ENCODE results near the gene NSUN6.

Gene NSUN6

GRCh38 chr10:18556522-18557147 is 94.8 kb downstream of the NSUN6 start:
- Histone ChIP-seq H3K27ac (ENCODE audit: low read depth, low read length) (no peak overlapping the region), H3K9me3 (ENCODE audit: insufficient read depth, low read depth, low read length) (peaks cover 77% of the 10 kb centered on the region), H3K4me1 (ENCODE audit: insufficient read depth, low read length) (no peaks in the 10 kb centered on the region), H3K27me3 (ENCODE audit: insufficient read depth, low read length) (no peaks in the 10 kb centered on the region), H3K9ac (ENCODE audit: low read depth, low read length) (no peak overlapping the region), H3K36me3 (ENCODE audit: insufficient read depth, low read length) (peaks cover 82% of the 10 kb centered on the region), H3K4me3 (ENCODE audit: low read length) (no peak overlapping the region)
- whole genome bisulfite sequencing, result 93% methylated on average over 3 of the region's 3 CpGs

- Histone ChIP-seq H3K4me3 (ENCODE audit: low read length) (no peak overlapping the region), H3K9ac (ENCODE audit: low read depth, low read length) (no peak overlapping the region), H3K9me3 (ENCODE audit: insufficient read depth, low read depth, low read length) (peaks cover 65% of the 10 kb centered on the region), H3K4me1 (ENCODE audit: insufficient read depth, low read length) (no peaks in the 10 kb centered on the region), H3K27ac (ENCODE audit: low read depth, low read length) (no peak overlapping the region), H3K36me3 (ENCODE audit: insufficient read depth, low read length) (peaks cover 83% of the 10 kb centered on the region), H3K27me3 (ENCODE audit: insufficient read depth, low read length) (no peaks in the 10 kb centered on the region)
- 97% methylated on average over 3 of the region's 3 CpGs for WGBS
Observed at GRCh38 chr10:18554479-18554878, 96.9 kb downstream of the NSUN6 start.

- Histone ChIP-seq H3K9me3 (ENCODE audit: insufficient read depth, low read depth, low read length) (peaks cover 35% of the 10 kb centered on the region), H3K36me3 (ENCODE audit: insufficient read depth, low read length) (peaks cover 63% of the 10 kb centered on the region), H3K27me3 (ENCODE audit: insufficient read depth, low read length) (no peaks in the 10 kb centered on the region), H3K4me3 (ENCODE audit: low read length) (no peak overlapping the region), H3K9ac (ENCODE audit: low read depth, low read length) (no peak overlapping the region), H3K27ac (ENCODE audit: low read depth, low read length) (no peak overlapping the region), H3K4me1 (ENCODE audit: insufficient read depth, low read length) (no peaks in the 10 kb centered on the region)
- WGBS, result 95% methylated on average over 2 of the region's 2 CpGs
Observed at GRCh38 chr10:18551473-18551872, 99.9 kb downstream of the NSUN6 start.

GRCh38 chr10:18549105-18549504 is 102.3 kb downstream of the NSUN6 start:
- H3K9ac ChIP-seq (ENCODE audit: low read depth, low read length), result no peak overlapping the region
- H3K4me3 ChIP-seq (ENCODE audit: low read length), result no peak overlapping the region
- H3K4me1 ChIP-seq (ENCODE audit: insufficient read depth, low read length), result no peaks in the 10 kb centered on the region
- no peak overlapping the region for H3K27ac ChIP-seq (ENCODE audit: low read depth, low read length)
- peaks cover 44% of the 10 kb centered on the region for H3K36me3 ChIP-seq (ENCODE audit: insufficient read depth, low read length)
- 94% methylated on average over 2 of the region's 2 CpGs for WGBS
- H3K9me3 ChIP-seq (ENCODE audit: insufficient read depth, low read depth, low read length), result peaks cover 11% of the 10 kb centered on the region
- H3K27me3 ChIP-seq (ENCODE audit: insufficient read depth, low read length), result no peaks in the 10 kb centered on the region

GRCh38 chr10:18545621-18546305 is 105.6 kb downstream of the NSUN6 start:
- Histone ChIP-seq H3K9ac (ENCODE audit: low read depth, low read length) (no peak overlapping the region), H3K27ac (ENCODE audit: low read depth, low read length) (no peak overlapping the region), H3K27me3 (ENCODE audit: insufficient read depth, low read length) (no peaks in the 10 kb centered on the region), H3K4me1 (ENCODE audit: insufficient read depth, low read length) (no peaks in the 10 kb centered on the region), H3K9me3 (ENCODE audit: insufficient read depth, low read depth, low read length) (no peaks in the 10 kb centered on the region), H3K4me3 (ENCODE audit: low read length) (no peak overlapping the region), H3K36me3 (ENCODE audit: insufficient read depth, low read length) (peaks cover 38% of the 10 kb centered on the region)
- WGBS, result 96% methylated on average over 6 of the region's 7 CpGs

- Histone ChIP-seq H3K36me3 (ENCODE audit: insufficient read depth, low read length) (peaks cover 54% of the 10 kb centered on the region), H3K4me3 (ENCODE audit: low read length) (no peak overlapping the region), H3K9me3 (ENCODE audit: insufficient read depth, low read depth, low read length) (no peaks in the 10 kb centered on the region), H3K9ac (ENCODE audit: low read depth, low read length) (no peak overlapping the region), H3K27ac (ENCODE audit: low read depth, low read length) (no peak overlapping the region), H3K27me3 (ENCODE audit: insufficient read depth, low read length) (no peaks in the 10 kb centered on the region), H3K4me1 (ENCODE audit: insufficient read depth, low read length) (no peaks in the 10 kb centered on the region)
Observed at GRCh38 chr10:18542832-18543231, 108.6 kb downstream of the NSUN6 start.

GRCh38 chr10:18540195-18540594 is 111.2 kb downstream of the NSUN6 start:
- H3K36me3 ChIP-seq (ENCODE audit: insufficient read depth, low read length), result peaks cover 57% of the 10 kb centered on the region
- no peak overlapping the region for H3K4me3 ChIP-seq (ENCODE audit: low read length)
- H3K4me1 ChIP-seq (ENCODE audit: insufficient read depth, low read length), result no peaks in the 10 kb centered on the region
- no peaks in the 10 kb centered on the region for H3K27me3 ChIP-seq (ENCODE audit: insufficient read depth, low read length)
- no peak overlapping the region for H3K27ac ChIP-seq (ENCODE audit: low read depth, low read length)
- H3K9ac ChIP-seq (ENCODE audit: low read depth, low read length), result no peak overlapping the region
- no peaks in the 10 kb centered on the region for H3K9me3 ChIP-seq (ENCODE audit: insufficient read depth, low read depth, low read length)

- no peak overlapping the region for H3K27ac ChIP-seq (ENCODE audit: low read depth, low read length)
- no peaks in the 10 kb centered on the region for H3K9me3 ChIP-seq (ENCODE audit: insufficient read depth, low read depth, low read length)
- H3K27me3 ChIP-seq (ENCODE audit: insufficient read depth, low read length), result no peaks in the 10 kb centered on the region
- no peak overlapping the region for H3K4me3 ChIP-seq (ENCODE audit: low read length)
- H3K9ac ChIP-seq (ENCODE audit: low read depth, low read length), result no peak overlapping the region
- no peaks in the 10 kb centered on the region for H3K4me1 ChIP-seq (ENCODE audit: insufficient read depth, low read length)
- H3K36me3 ChIP-seq (ENCODE audit: insufficient read depth, low read length), result peaks cover 61% of the 10 kb centered on the region
- 93% methylated on average over 20 of the region's 22 CpGs for WGBS
Observed at GRCh38 chr10:18539335-18539734, 112.1 kb downstream of the NSUN6 start.

- Histone ChIP-seq H3K36me3 (ENCODE audit: insufficient read depth, low read length) (peaks cover 42% of the 10 kb centered on the region), H3K9ac (ENCODE audit: low read depth, low read length) (no peak overlapping the region), H3K4me3 (ENCODE audit: low read length) (no peak overlapping the region), H3K4me1 (ENCODE audit: insufficient read depth, low read length) (no peaks in the 10 kb centered on the region), H3K27ac (ENCODE audit: low read depth, low read length) (no peak overlapping the region), H3K9me3 (ENCODE audit: insufficient read depth, low read depth, low read length) (0 out of 2 replicates have a peak, but pooled peaks cover 8% of the 10 kb centered on the region), H3K27me3 (ENCODE audit: insufficient read depth, low read length) (no peaks in the 10 kb centered on the region)
- 97% methylated on average over 5 of the region's 5 CpGs for WGBS
Observed at GRCh38 chr10:18533896-18534295, 117.5 kb downstream of the NSUN6 start.

GRCh38 chr10:18532881-18533535 is 118.4 kb downstream of the NSUN6 start:
- H3K36me3 ChIP-seq (ENCODE audit: insufficient read depth, low read length), result peaks cover 34% of the 10 kb centered on the region
- 94% methylated on average over 6 of the region's 7 CpGs for WGBS
- no peak overlapping the region for H3K9ac ChIP-seq (ENCODE audit: low read depth, low read length)
- no peaks in the 10 kb centered on the region for H3K4me1 ChIP-seq (ENCODE audit: insufficient read depth, low read length)
- H3K27ac ChIP-seq (ENCODE audit: low read depth, low read length), result no peak overlapping the region
- H3K27me3 ChIP-seq (ENCODE audit: insufficient read depth, low read length), result no peaks in the 10 kb centered on the region
- H3K9me3 ChIP-seq (ENCODE audit: insufficient read depth, low read depth, low read length), result 0 out of 2 replicates have a peak, but pooled peaks cover 8% of the 10 kb centered on the region
- no peak overlapping the region for H3K4me3 ChIP-seq (ENCODE audit: low read length)

- Histone ChIP-seq H3K36me3 (ENCODE audit: insufficient read depth, low read length) (peaks cover 14% of the 10 kb centered on the region), H3K9me3 (ENCODE audit: insufficient read depth, low read depth, low read length) (0 out of 2 replicates have a peak, but pooled peaks cover 8% of the 10 kb centered on the region), H3K4me3 (ENCODE audit: low read length) (no peak overlapping the region), H3K9ac (ENCODE audit: low read depth, low read length) (no peak overlapping the region), H3K27me3 (ENCODE audit: insufficient read depth, low read length) (no peaks in the 10 kb centered on the region), H3K27ac (ENCODE audit: low read depth, low read length) (no peak overlapping the region), H3K4me1 (ENCODE audit: insufficient read depth, low read length) (no peaks in the 10 kb centered on the region)
- WGBS, result 100% methylated on average over 1 of the region's 3 CpGs
Observed at GRCh38 chr10:18528292-18528691, 123.1 kb downstream of the NSUN6 start.

Measured in HUES64 (cell line).